Panc1 (cell line): ENCODE data around the gene TLE6. TPM values are rescaled to one million over a fixed set of nuclear protein-coding genes. Genes with fewer than 3 reads are reported as not detected.

Experiments used
- ATAC-seq: fragments of 200-7000 bp; cut with Tn5 transposase; 2 replicates; pipeline ENCODE4 v1.9.1; 2020; ENCODE audit warnings: mild to moderate bottlenecking, moderate library complexity
- BruUV-seq: library from RNA; stranded (reverse); fragments of 400-500 nt; replicated peaks from 2 replicates; lab custom pipeline; 2021; lab: Mats Ljungman, UMichigan
- CTCF ChIA-PET: fragments of 300-600 bp; sonication (Branson Sonifier 250); formaldehyde crosslinking; loops from one replicate; lab custom pipeline; 2022; ENCODE audit warnings: antibody characterized with exemption; lab: Charles Lee
- POLR2A ChIA-PET: fragments of 300-600 bp; sonication (Branson Sonifier 250); formaldehyde crosslinking; loops from one replicate; lab custom pipeline; 2022; ENCODE audit warnings: antibody characterized with exemption; lab: Charles Lee
- DNase-seq: peaks from one replicate; pipeline ENCODE4 v3.0.0-alpha.2; 2010; ENCODE audit warnings: low read depth, low spot score
- H3K27ac ChIP-seq: 2 replicates; pipeline ENCODE4 v1.5.1; 2011; ENCODE audit warnings: mild to moderate bottlenecking, low read length, inconsistent platforms
- H3K27me3 ChIP-seq: fragments of 200-500 bp; sonication (Bioruptor generic); 2 replicates; pipeline ENCODE4 v1.6.0; 2014; ENCODE audit warnings: low read length, inconsistent platforms; ENCODE audit not compliant: control insufficient read depth, insufficient read depth
- H3K36me3 ChIP-seq: fragments of 200-500 bp; sonication (Bioruptor generic); 2 replicates; pipeline ENCODE4 v1.5.1; 2014; ENCODE audit warnings: inconsistent platforms, mild to moderate bottlenecking, low read length, moderate library complexity; ENCODE audit not compliant: control insufficient read depth, insufficient read depth
- H3K4me1 ChIP-seq: 2 replicates; pipeline ENCODE4 v1.5.1; 2011; ENCODE audit warnings: inconsistent platforms, mild to moderate bottlenecking, low read length, moderate library complexity; ENCODE audit not compliant: control insufficient read depth, insufficient read depth
- H3K4me3 ChIP-seq, 2 experiments: 2 replicates each; pipeline ENCODE4 v1.5.1; 2011 to 2012; ENCODE audit warnings: low read depth in 2 of 2, low read length in 2 of 2, mild to moderate bottlenecking in 2 of 2, inconsistent platforms in 1 of 2, moderate library complexity in 1 of 2
- H3K9me3 ChIP-seq: fragments of 200-500 bp; sonication (Bioruptor generic); 2 replicates; pipeline ENCODE4 v1.5.1; 2014; ENCODE audit warnings: low read depth, mild to moderate bottlenecking, inconsistent platforms, low read length, moderate library complexity; ENCODE audit not compliant: control insufficient read depth, insufficient read depth
- POLR2AphosphoS5 ChIP-seq: IDR thresholded peaks from 2 replicates; pipeline ENCODE4 v1.6.1; 2012; ENCODE audit warnings: mild to moderate bottlenecking, low read depth, low read length, moderate library complexity
- REST ChIP-seq, 2 experiments: IDR thresholded peaks; 2 replicates each; pipeline ENCODE4 v1.6.1; 2011 to 2012; ENCODE audit warnings: low read depth in 2 of 2, control low read depth in 1 of 2, low read length in 1 of 2, mild to moderate bottlenecking in 1 of 2, moderate library complexity in 1 of 2; ENCODE audit not compliant: insufficient read depth in 1 of 2
- SIN3A ChIP-seq: IDR thresholded peaks from 2 replicates; pipeline ENCODE4 v1.6.1; 2012; ENCODE audit warnings: low read depth, mild to moderate bottlenecking, low read length, moderate library complexity, borderline replicate concordance; ENCODE audit not compliant: insufficient read depth
- TCF7L2 ChIP-seq: IDR thresholded peaks from 2 replicates; pipeline ENCODE4 v1.6.1; 2011; ENCODE audit warnings: mild to moderate bottlenecking, low read depth, low read length, inconsistent platforms
- in situ Hi-C: cut with HindIII; loops from 2 replicates; pipeline ENCODE4 v1.10.0; 2016; ENCODE audit warnings: low sequenced_read_pairs, low pct_unique_long_range_greater_than_20kb
- intact Hi-C: fragments of 100-400 bp; cut with micrococcal nuclease; formaldehyde crosslinking; loops from one replicate; pipeline ENCODE4 v1.10.0; 2022; ENCODE audit not compliant: unreplicated experiment
- total RNA-seq: library from RNA; stranded (reverse); gene quantifications from one replicate; pipeline ENCODE4 v1.2.1, GENCODE V29; 2021; ENCODE audit not compliant: unreplicated experiment
- TF ChIP-seq, protein P1 (sequence below): fragments of 450-650 bp; IDR thresholded peaks from 2 replicates; pipeline ENCODE4 v1.5.1; 2017; ENCODE audit warnings: mild to moderate bottlenecking

The TLE6 gene
- total RNA-seq, 1 experiment from 2014 or later: 4.0 TPM

DNA sequence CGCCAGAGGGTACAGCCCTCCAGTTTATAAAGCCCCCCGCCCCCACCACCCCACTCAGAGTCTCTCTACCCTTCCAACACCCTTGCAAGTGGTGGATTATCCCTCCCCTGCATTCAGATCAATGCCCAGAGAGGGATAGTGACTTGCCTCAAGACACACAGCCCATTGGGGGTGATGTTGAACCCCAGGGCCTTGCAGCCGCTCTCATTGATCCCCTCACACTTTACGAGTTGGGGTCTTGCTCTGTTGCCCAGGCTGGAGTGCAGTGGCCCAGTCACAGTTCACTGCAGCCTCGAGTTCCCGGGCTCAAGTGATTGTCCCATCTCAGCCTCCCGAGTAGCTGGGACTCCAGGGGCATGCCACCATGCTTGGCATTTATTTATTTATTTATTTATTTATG is 40.6 kb downstream of the TLE6 start:
- no TSS peak for BruUV-seq
- CTCF ChIA-PET: no interaction called here
- no peak overlapping the region for H3K4me3 ChIP-seq
- no peaks in the 10 kb centered on the region for H3K27me3 ChIP-seq
- DNase-seq (no peak), ATAC-seq (no peak)
- intact Hi-C loops (no loop called here), in situ Hi-C loops (no loop called here)
- H3K4me1 ChIP-seq: 0 out of 2 replicates have a peak, but pooled peaks cover 5% of the 10 kb centered on the region
- no peaks in the 10 kb centered on the region for H3K9me3 ChIP-seq
- H3K27ac ChIP-seq: no peak overlapping the region
- TF ChIP-seq, protein P1, sequence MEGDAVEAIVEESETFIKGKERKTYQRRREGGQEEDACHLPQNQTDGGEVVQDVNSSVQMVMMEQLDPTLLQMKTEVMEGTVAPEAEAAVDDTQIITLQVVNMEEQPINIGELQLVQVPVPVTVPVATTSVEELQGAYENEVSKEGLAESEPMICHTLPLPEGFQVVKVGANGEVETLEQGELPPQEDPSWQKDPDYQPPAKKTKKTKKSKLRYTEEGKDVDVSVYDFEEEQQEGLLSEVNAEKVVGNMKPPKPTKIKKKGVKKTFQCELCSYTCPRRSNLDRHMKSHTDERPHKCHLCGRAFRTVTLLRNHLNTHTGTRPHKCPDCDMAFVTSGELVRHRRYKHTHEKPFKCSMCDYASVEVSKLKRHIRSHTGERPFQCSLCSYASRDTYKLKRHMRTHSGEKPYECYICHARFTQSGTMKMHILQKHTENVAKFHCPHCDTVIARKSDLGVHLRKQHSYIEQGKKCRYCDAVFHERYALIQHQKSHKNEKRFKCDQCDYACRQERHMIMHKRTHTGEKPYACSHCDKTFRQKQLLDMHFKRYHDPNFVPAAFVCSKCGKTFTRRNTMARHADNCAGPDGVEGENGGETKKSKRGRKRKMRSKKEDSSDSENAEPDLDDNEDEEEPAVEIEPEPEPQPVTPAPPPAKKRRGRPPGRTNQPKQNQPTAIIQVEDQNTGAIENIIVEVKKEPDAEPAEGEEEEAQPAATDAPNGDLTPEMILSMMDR: no peak
- TF ChIP-seq REST (IDR thresholded peaks at IDR 0.05; ENCODE audit: insufficient read depth in 1 of 2, low read depth in 2 of 2, low read length in 1 of 2): no peak
- no peak for TF ChIP-seq SIN3A
- no peak for TF ChIP-seq TCF7L2
- TF ChIP-seq POLR2AphosphoS5: no peak
- H3K36me3 ChIP-seq: no peaks in the 10 kb centered on the region
- POLR2A ChIA-PET: no interaction called here

DNA sequence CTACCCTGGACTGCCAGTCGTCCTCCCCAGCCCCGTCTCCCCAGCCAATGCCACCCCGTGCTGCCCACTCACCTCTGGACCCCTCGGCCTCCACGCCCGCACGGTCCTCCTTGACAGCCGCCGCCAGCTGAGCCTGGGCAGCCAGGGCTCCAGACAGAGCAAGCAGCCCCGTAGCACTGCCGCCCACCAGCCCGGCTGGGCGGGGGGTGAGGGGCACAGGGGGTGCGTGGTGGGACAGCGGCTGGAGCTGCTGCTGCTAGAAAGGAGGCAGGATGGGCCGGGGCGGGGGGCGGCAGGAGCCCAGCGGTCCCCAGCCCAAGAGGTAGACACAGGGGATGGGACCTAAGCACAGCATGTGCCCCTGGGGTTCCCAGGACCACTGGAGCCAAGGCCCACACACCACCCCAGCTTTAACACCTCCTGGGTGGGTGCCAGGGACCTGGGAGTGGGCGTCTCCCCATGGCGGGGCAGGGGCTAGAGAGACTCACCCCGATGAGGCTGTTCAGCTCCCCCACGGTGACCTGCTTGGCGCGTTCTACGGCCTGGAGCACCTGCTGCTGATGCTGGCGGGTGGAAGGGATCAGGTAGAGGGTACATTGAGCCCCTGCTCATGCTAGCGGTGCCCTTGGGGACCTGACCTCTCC is 42.0 kb downstream of the TLE6 start:
- no peaks in the 10 kb centered on the region for H3K4me1 ChIP-seq
- TF ChIP-seq POLR2AphosphoS5: no peak
- TF ChIP-seq, protein P1: no peak
- no peak for TF ChIP-seq SIN3A
- H3K36me3 ChIP-seq: no peaks in the 10 kb centered on the region
- H3K27ac ChIP-seq: no peak overlapping the region
- ATAC-seq: no peak
- DNase-seq: no peak
- ChIA-PET CTCF (no interaction called here), POLR2A (no interaction called here)
- in situ Hi-C loops (no loop called here), intact Hi-C loops (no loop called here)
- no peaks in the 10 kb centered on the region for H3K9me3 ChIP-seq
- no TSS peak for BruUV-seq
- no peak overlapping the region for H3K4me3 ChIP-seq
- H3K27me3 ChIP-seq: no peaks in the 10 kb centered on the region
